OCI-LY1 (cell line): ENCODE results near the gene MRM2.

ENCODE experiments used
- H2AFZ ChIP-seq: fragments of 200-600 bp; sonication (generic), shearing (Covaris generic); 2 replicates; pipeline ENCODE4 v1.6.0; 2014; ENCODE audit warnings: antibody characterized with exemption, mild to moderate bottlenecking, low read length
- H3F3A ChIP-seq: fragments of 200-600 bp; sonication (generic), shearing (Covaris generic); 2 replicates; pipeline ENCODE4 v1.6.0; 2014; ENCODE audit warnings: mild to moderate bottlenecking, antibody characterized with exemption, low read length, moderate library complexity; ENCODE audit not compliant: insufficient read depth
- H3K27ac ChIP-seq: fragments of 200-600 bp; sonication (generic); 2 replicates; pipeline ENCODE4 v1.5.1; 2014; ENCODE audit warnings: low read length, mixed run types, mild to moderate bottlenecking, low read depth; ENCODE audit not compliant: poor library complexity, severe bottlenecking
- H3K27me3 ChIP-seq: fragments of 200-600 bp; sonication (generic); 2 replicates; pipeline ENCODE4 v1.6.0; 2014; ENCODE audit warnings: antibody characterized with exemption, mild to moderate bottlenecking, low read length, moderate library complexity; ENCODE audit not compliant: insufficient read depth
- H3K36me3 ChIP-seq: fragments of 200-600 bp; sonication (generic); 2 replicates; pipeline ENCODE4 v1.6.1; 2014; ENCODE audit warnings: mild to moderate bottlenecking, antibody characterized with exemption, low read length, moderate library complexity, mixed read lengths; ENCODE audit not compliant: insufficient read depth
- H3K4me1 ChIP-seq: fragments of 200-600 bp; sonication (generic); 2 replicates; pipeline ENCODE4 v1.5.1; 2014; ENCODE audit warnings: mild to moderate bottlenecking, low read length, moderate library complexity; ENCODE audit not compliant: insufficient read depth, severe bottlenecking
- H3K4me2 ChIP-seq: fragments of 200-600 bp; sonication (generic), shearing (Covaris generic); 2 replicates; pipeline ENCODE4 v1.6.1; 2014; ENCODE audit warnings: low read length
- H3K4me3 ChIP-seq: fragments of 200-600 bp; sonication (generic); 2 replicates; pipeline ENCODE4 v1.5.1; 2014; ENCODE audit warnings: low read length, low read depth, mild to moderate bottlenecking, mixed read lengths; ENCODE audit not compliant: poor library complexity, severe bottlenecking
- H3K79me2 ChIP-seq: fragments of 200-600 bp; shearing (Covaris generic); 2 replicates; pipeline ENCODE4 v1.6.1; 2016; ENCODE audit warnings: mixed run types, low read length, mixed read lengths; ENCODE audit not compliant: insufficient read depth
- H3K9ac ChIP-seq: fragments of 200-600 bp; sonication (generic), shearing (Covaris generic); 2 replicates; pipeline ENCODE4 v1.6.1; 2014; ENCODE audit warnings: mild to moderate bottlenecking, low read length, mixed read lengths
- H3K9me2 ChIP-seq: fragments of 200-600 bp; sonication (generic), shearing (Covaris generic); 2 replicates; pipeline ENCODE4 v1.6.1; 2014; ENCODE audit warnings: low read depth, mild to moderate bottlenecking, low read length, mixed read lengths
- H3K9me3 ChIP-seq: fragments of 200-600 bp; shearing (Covaris generic); 2 replicates; pipeline ENCODE4 v1.6.1; 2014; ENCODE audit warnings: low read length, mixed read lengths
- H4K20me1 ChIP-seq: fragments of 200-600 bp; sonication (generic), shearing (Covaris generic); 2 replicates; pipeline ENCODE4 v1.6.0; 2016; ENCODE audit warnings: mild to moderate bottlenecking, low read length; ENCODE audit not compliant: insufficient read depth
- EZH2 ChIP-seq: fragments of 200-600 bp; sonication (generic), shearing (Covaris generic); IDR thresholded peaks from 2 replicates; pipeline ENCODE4 v1.8.0; 2017; ENCODE audit warnings: borderline replicate concordance, mixed run types, mild to moderate bottlenecking, antibody characterized with exemption, low read length, moderate library complexity, mixed read lengths
- TF ChIP-seq, protein P1 (sequence below): fragments of 200-600 bp; sonication (generic), shearing (Covaris generic); IDR thresholded peaks from 2 replicates; pipeline ENCODE4 v1.5.1; 2017; ENCODE audit warnings: mild to moderate bottlenecking, antibody characterized with exemption, low read length, moderate library complexity, mixed read lengths

The MRM2 gene

DNA sequence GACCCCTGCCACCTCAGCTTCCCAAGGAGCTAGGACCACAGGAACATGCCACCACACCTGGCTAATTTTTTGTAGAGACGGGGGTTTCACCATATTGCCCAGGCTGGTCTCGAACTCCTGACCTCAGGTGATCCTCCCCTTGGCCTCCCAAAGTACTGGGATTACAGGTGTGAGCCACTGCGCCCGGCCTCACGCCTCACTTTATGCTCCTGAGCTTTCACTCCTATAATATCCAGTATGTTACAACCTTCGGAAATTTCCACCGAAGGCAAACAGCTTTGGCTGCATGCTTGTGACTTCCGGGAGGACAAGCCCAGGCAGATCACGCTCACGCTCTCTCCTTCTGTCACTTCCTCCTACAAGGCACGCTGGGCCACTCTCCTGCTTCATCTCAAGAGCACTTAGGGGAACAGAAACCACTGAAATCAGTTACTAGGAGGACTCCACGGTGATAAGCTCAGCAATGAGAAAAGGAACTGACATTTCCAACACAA, 4.8 kb downstream of the MRM2 start:
- Histone ChIP-seq H3K4me2 (peak overlapping the region; percentile 28; the same call in 1 of the 2 replicates), H3K9me2 (no peaks in the 10 kb centered on the region), H2AFZ (no peak overlapping the region), H3K4me3 (no peak overlapping the region), H3K4me1 (peaks cover 36% of the 10 kb centered on the region), H3K9me3 (no peaks in the 10 kb centered on the region), H3K27ac (peak overlapping the region; percentile 86), H4K20me1 (no peaks in the 10 kb centered on the region), H3K79me2 (peaks cover 14% of the 10 kb centered on the region), H3F3A (peaks cover 8% of the 10 kb centered on the region; the same call in 1 of the 2 replicates), H3K36me3 (peaks cover 54% of the 10 kb centered on the region), H3K9ac (peak overlapping the region; percentile 36), H3K27me3 (no peaks in the 10 kb centered on the region)
- no peak for TF ChIP-seq EZH2
- TF ChIP-seq, protein P1, sequence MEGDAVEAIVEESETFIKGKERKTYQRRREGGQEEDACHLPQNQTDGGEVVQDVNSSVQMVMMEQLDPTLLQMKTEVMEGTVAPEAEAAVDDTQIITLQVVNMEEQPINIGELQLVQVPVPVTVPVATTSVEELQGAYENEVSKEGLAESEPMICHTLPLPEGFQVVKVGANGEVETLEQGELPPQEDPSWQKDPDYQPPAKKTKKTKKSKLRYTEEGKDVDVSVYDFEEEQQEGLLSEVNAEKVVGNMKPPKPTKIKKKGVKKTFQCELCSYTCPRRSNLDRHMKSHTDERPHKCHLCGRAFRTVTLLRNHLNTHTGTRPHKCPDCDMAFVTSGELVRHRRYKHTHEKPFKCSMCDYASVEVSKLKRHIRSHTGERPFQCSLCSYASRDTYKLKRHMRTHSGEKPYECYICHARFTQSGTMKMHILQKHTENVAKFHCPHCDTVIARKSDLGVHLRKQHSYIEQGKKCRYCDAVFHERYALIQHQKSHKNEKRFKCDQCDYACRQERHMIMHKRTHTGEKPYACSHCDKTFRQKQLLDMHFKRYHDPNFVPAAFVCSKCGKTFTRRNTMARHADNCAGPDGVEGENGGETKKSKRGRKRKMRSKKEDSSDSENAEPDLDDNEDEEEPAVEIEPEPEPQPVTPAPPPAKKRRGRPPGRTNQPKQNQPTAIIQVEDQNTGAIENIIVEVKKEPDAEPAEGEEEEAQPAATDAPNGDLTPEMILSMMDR = no peak

DNA sequence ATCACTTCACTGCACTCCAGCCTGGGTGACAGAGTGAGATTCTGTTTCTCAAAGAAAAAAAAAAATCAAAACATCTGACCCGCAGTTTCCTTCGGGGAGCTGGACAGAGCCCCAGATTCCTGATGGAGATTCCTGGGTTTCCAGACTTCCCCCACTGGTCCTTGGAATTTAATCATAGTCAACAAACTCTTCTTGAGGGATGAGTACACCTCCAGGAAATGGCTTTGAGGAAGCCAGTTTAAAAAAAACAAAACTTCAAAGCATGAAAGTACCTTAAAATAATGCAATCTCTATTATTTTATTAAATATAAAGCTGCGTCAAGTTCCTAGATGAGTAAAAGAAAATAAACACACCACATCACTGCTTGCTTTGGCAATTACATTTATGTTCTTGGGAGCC, 8.1 kb downstream of the MRM2 start:
- H3K79me2 ChIP-seq = peaks cover 18% of the 10 kb centered on the region
- H3K4me2 ChIP-seq = no peak overlapping the region
- H3K27ac ChIP-seq = no peak overlapping the region

DNA sequence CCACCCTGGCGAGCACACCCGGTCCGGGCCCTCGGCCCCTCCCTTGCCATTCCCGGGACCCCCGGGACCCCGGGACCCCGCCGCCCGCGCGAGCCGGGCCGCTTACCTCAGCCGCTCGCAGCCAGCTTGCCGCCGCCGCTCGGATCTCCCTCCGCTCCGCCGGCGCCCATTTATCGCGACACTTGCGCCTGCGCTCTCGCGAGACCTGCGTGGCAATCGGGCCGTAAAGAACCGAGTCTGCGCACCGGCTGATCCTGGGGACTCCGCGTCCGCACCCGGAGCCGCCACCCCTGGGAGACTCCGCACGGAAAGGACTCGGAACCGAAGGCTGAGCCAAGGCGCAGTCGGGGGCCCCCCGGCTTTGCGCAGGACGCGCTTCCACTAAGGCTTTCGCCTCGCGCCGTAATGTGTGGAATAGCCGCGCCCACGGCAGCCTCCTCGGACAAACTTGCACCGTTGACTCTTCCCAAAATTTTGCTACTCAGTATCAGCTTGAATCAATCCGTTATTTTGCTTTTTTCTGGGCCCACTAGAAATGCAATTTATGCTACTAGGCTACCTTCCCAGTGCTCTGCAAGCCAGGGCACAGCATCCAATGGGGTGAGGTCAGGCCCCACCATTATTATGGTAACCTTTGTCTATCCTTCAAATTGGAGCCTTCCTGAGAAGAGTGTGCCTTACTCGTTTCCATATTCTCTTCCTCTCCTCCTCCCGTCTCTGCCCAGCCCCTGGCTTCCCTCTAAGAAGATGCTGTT, 9.1 kb downstream of the MRM2 start, which contains the start of gene MAD1L1:
Gene MAD1L1 (minus strand): TSS at position 180 of the 755 bp plus-strand sequence. CDS start 2,812 bp downstream, outside the sequence.
- Histone ChIP-seq H3K9ac (peak within 1 kb of the TSS; percentile 82), H3K4me1 (peaks cover 35% of the 10 kb centered on the region), H3K4me3 (peak within 1 kb of the TSS; percentile 85), H3K9me2 (no peaks in the 10 kb centered on the region), H3K9me3 (no peaks in the 10 kb centered on the region), H3K79me2 (peaks cover 18% of the 10 kb centered on the region), H4K20me1 (no peaks in the 10 kb centered on the region), H3K27ac (peak within 1 kb of the TSS; percentile 17), H3K4me2 (peak within 1 kb of the TSS; percentile 100), H3F3A (peaks cover 6% of the 10 kb centered on the region; the same call in 1 of the 2 replicates), H3K36me3 (peaks cover 59% of the 10 kb centered on the region), H2AFZ (no peak within 1 kb of the TSS), H3K27me3 (no peaks in the 10 kb centered on the region)
- TF ChIP-seq, protein P1 = no peak
- no peak for TF ChIP-seq EZH2

More for the DNA sequence above, 8.1 kb downstream of the MRM2 start:
- Histone ChIP-seq H2AFZ (no peak overlapping the region), H3F3A (peaks cover 8% of the 10 kb centered on the region; the same call in 1 of the 2 replicates), H3K27me3 (no peaks in the 10 kb centered on the region), H3K9me2 (no peaks in the 10 kb centered on the region), H3K9ac (no peak overlapping the region), H3K36me3 (peaks cover 63% of the 10 kb centered on the region), H3K4me3 (no peak overlapping the region), H4K20me1 (no peaks in the 10 kb centered on the region), H3K4me1 (peaks cover 41% of the 10 kb centered on the region), H3K9me3 (no peaks in the 10 kb centered on the region)
- TF ChIP-seq EZH2 = no peak
- TF ChIP-seq, protein P1 = no peak
